ENCODE results near the gene SPSB1. TPM values are rescaled to one million over a fixed set of nuclear protein-coding genes. Genes with fewer than 3 reads are reported as not detected.

Gene SPSB1
- total and polyA plus RNA-seq, 2 experiments from 2014 or later, result 13.5 to 22.7 TPM

- peak overlapping the region; percentile 76 for H3K27ac ChIP-seq
- H3K9me2 ChIP-seq (ENCODE audit: insufficient read depth), result no peaks in the 10 kb centered on the region
- H3K36me3 ChIP-seq (ENCODE audit: low read depth), result no peaks in the 10 kb centered on the region
- H3F3A ChIP-seq (ENCODE audit: insufficient read depth), result peaks cover 27% of the 10 kb centered on the region
- no peaks in the 10 kb centered on the region for H3K27me3 ChIP-seq (replicated peaks; ENCODE audit: insufficient read depth)
- peak overlapping the region; percentile 87 for H3K4me3 ChIP-seq
- in situ Hi-C loops (cut with MboI), result no loop called here
- peaks cover 33% of the 10 kb centered on the region for H3K79me2 ChIP-seq (ENCODE audit: insufficient read depth)
- peaks cover 31% of the 10 kb centered on the region for H3K4me1 ChIP-seq (ENCODE audit: insufficient read depth)
- H2AFZ ChIP-seq, result peak overlapping the region; percentile 46
- no peaks in the 10 kb centered on the region; the same call in 1 of the 2 replicates for H4K20me1 ChIP-seq (ENCODE audit: insufficient read depth)
- no peaks in the 10 kb centered on the region for H3K9me3 ChIP-seq (ENCODE audit: low read depth)
- H3K4me2 ChIP-seq (ENCODE audit: unreplicated experiment), result peak overlapping the region; percentile 74
- 11 to 12% methylated on average over 13 of the region's 13 CpGs for WGBS, 2 experiments (ENCODE audit: low coverage in 1 of 2, low lambda C conversion rate in 2 of 2, missing lambda C conversion rate in 2 of 2)
- DNase-seq, result peak; percentile 75
- no peak for TF ChIP-seq EZH2 (IDR thresholded peaks at IDR 0.05; ENCODE audit: insufficient read depth, poor library complexity, severe bottlenecking)
- no peak for TF ChIP-seq EZH2phosphoT487 (IDR thresholded peaks at IDR 0.05; ENCODE audit: insufficient read depth, low read depth)
- H3K9ac ChIP-seq, result peak overlapping the region; percentile 87
Observed at GRCh38 chr1:9291914-9292360, 757 bp upstream of the SPSB1 start.

- Histone ChIP-seq H3K9ac (peak overlapping the region; percentile 87), H3K27ac (peak overlapping the region; percentile 76), H3K4me2 (ENCODE audit: unreplicated experiment) (peak overlapping the region; percentile 61), H3K4me3 (peak overlapping the region; percentile 87), H3K79me2 (ENCODE audit: insufficient read depth) (peaks cover 46% of the 10 kb centered on the region), H3K9me3 (ENCODE audit: low read depth) (no peaks in the 10 kb centered on the region), H3K4me1 (ENCODE audit: insufficient read depth) (peaks cover 31% of the 10 kb centered on the region), H3K27me3 (replicated peaks; ENCODE audit: insufficient read depth) (no peaks in the 10 kb centered on the region), H3F3A (ENCODE audit: insufficient read depth) (peaks cover 27% of the 10 kb centered on the region), H3K9me2 (ENCODE audit: insufficient read depth) (no peaks in the 10 kb centered on the region), H3K36me3 (ENCODE audit: low read depth) (no peaks in the 10 kb centered on the region), H4K20me1 (ENCODE audit: insufficient read depth) (no peaks in the 10 kb centered on the region; the same call in 1 of the 2 replicates), H2AFZ (peak overlapping the region; percentile 40)
- TF ChIP-seq EZH2phosphoT487 (IDR thresholded peaks at IDR 0.05; ENCODE audit: insufficient read depth, low read depth), result no peak
- no peak for TF ChIP-seq EZH2 (IDR thresholded peaks at IDR 0.05; ENCODE audit: insufficient read depth, poor library complexity, severe bottlenecking)
- no peak for DNase-seq
- WGBS, 2 experiments (ENCODE audit: low coverage in 1 of 2, low lambda C conversion rate in 2 of 2, missing lambda C conversion rate in 2 of 2), result 0 to 1% methylated on average over 6 to 16 of the region's 43 CpGs
- in situ Hi-C loops (cut with MboI), result no loop called here
Observed at GRCh38 chr1:9293241-9293532, 493 bp downstream of the SPSB1 start.

GRCh38 chr1:9293533-9294404, 1.1 kb downstream of the SPSB1 start:
- H3K9ac ChIP-seq, result peak overlapping the region; percentile 87
- no peaks in the 10 kb centered on the region for H3K27me3 ChIP-seq (replicated peaks; ENCODE audit: insufficient read depth)
- peak; percentile 64 for DNase-seq
- H3K27ac ChIP-seq, result peak overlapping the region; percentile 76
- H3K9me3 ChIP-seq (ENCODE audit: low read depth), result no peaks in the 10 kb centered on the region
- H4K20me1 ChIP-seq (ENCODE audit: insufficient read depth), result no peaks in the 10 kb centered on the region; the same call in 1 of the 2 replicates
- H2AFZ ChIP-seq, result peak overlapping the region; percentile 40
- peak overlapping the region; percentile 87 for H3K4me3 ChIP-seq
- no peaks in the 10 kb centered on the region for H3K36me3 ChIP-seq (ENCODE audit: low read depth)
- peaks cover 52% of the 10 kb centered on the region for H3K79me2 ChIP-seq (ENCODE audit: insufficient read depth)
- in situ Hi-C loops (cut with MboI), result no loop called here
- 0 to 1% methylated on average over 36 to 40 of the region's 41 CpGs for WGBS, 2 experiments (ENCODE audit: low coverage in 1 of 2, low lambda C conversion rate in 2 of 2, missing lambda C conversion rate in 2 of 2)
- no peaks in the 10 kb centered on the region for H3K9me2 ChIP-seq (ENCODE audit: insufficient read depth)
- peaks cover 27% of the 10 kb centered on the region for H3F3A ChIP-seq (ENCODE audit: insufficient read depth)
- H3K4me1 ChIP-seq (ENCODE audit: insufficient read depth), result peaks cover 31% of the 10 kb centered on the region
- TF ChIP-seq EZH2 (IDR thresholded peaks at IDR 0.05; ENCODE audit: insufficient read depth, poor library complexity, severe bottlenecking) (no peak), EZH2phosphoT487 (IDR thresholded peaks at IDR 0.05; ENCODE audit: insufficient read depth, low read depth) (no peak)
- H3K4me2 ChIP-seq (ENCODE audit: unreplicated experiment), result peak overlapping the region; percentile 61

GRCh38 chr1:9294405-9294773, 1.7 kb downstream of the SPSB1 start:
- peaks cover 24% of the 10 kb centered on the region for H3F3A ChIP-seq (ENCODE audit: insufficient read depth)
- H3K4me3 ChIP-seq, result peak overlapping the region; percentile 87
- H3K4me2 ChIP-seq (ENCODE audit: unreplicated experiment), result peak overlapping the region; percentile 61
- no peaks in the 10 kb centered on the region for H3K9me3 ChIP-seq (ENCODE audit: low read depth)
- H3K9ac ChIP-seq, result peak overlapping the region; percentile 87
- no peak for TF ChIP-seq EZH2 (IDR thresholded peaks at IDR 0.05; ENCODE audit: insufficient read depth, poor library complexity, severe bottlenecking)
- no peak for TF ChIP-seq EZH2phosphoT487 (IDR thresholded peaks at IDR 0.05; ENCODE audit: insufficient read depth, low read depth)
- no peak overlapping the region for H2AFZ ChIP-seq
- H3K27me3 ChIP-seq (replicated peaks; ENCODE audit: insufficient read depth), result no peaks in the 10 kb centered on the region
- peaks cover 29% of the 10 kb centered on the region for H3K4me1 ChIP-seq (ENCODE audit: insufficient read depth)
- H3K27ac ChIP-seq, result peak overlapping the region; percentile 76
- H3K9me2 ChIP-seq (ENCODE audit: insufficient read depth), result no peaks in the 10 kb centered on the region
- H4K20me1 ChIP-seq (ENCODE audit: insufficient read depth), result no peaks in the 10 kb centered on the region; the same call in 1 of the 2 replicates
- in situ Hi-C loops (cut with MboI), result no loop called here
- H3K79me2 ChIP-seq (ENCODE audit: insufficient read depth), result peaks cover 58% of the 10 kb centered on the region
- WGBS, 2 experiments (ENCODE audit: low coverage in 1 of 2, low lambda C conversion rate in 2 of 2, missing lambda C conversion rate in 2 of 2), result 3 to 4% methylated on average over 6 of the region's 6 CpGs
- DNase-seq, result peak; percentile 92
- H3K36me3 ChIP-seq (ENCODE audit: low read depth), result no peaks in the 10 kb centered on the region
